Stimulated activated CD4-positive, alpha-beta T cell treated with anti-CD3 and anti-CD28 coated beads, Interleukin-1b, Interleukin-23, amount 100 ng/mL, for 4 hours (primary cell): ENCODE measurements around the gene CALD1.

Experiments
- DNase-seq, 2 donors: peaks; one replicate each; pipeline ENCODE4 v3.0.0-alpha.2; 2020; ENCODE audit warnings: low read depth in 2 of 2

The CALD1 gene

DNA sequence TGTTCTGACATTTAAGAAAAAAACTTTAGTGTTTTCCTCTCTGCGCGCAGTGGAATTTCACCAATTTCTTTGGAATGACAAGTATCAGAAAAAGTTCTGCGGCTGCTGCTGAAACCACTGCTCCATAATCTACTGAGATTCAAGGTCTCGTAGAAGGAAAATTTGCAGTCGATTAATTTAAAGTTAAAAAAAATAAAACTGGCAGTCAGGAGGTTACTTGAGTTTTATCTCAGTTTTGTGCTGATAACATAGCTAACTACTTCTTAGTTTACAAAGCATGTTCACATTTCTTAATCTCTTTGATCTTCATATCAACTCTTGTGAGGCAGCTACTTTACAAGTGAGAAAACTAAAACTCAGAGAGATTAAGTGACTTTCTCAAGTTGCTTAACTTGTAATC lies 18.2 kb upstream of the CALD1 start:
- no peak for DNase-seq

DNA sequence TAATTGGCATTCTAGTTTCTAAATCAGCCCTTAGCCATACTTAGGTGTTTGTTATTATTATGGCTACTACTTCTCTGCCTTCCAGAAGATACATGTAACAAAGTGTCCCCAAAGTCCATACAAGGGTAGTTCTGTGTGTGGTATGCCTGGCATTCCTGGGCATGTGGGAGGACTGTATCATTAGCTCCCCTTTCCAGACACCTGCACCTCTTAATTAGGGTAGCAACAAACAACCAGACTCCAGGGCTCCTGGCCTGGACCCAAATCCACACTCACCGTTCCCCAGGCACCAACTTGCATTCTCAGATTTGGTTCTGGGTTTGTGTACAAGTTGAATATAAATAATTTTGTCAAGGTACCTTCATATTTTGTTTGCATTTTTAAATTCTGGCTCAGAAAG lies 15.5 kb upstream of the CALD1 start:
- no peak for DNase-seq

DNA sequence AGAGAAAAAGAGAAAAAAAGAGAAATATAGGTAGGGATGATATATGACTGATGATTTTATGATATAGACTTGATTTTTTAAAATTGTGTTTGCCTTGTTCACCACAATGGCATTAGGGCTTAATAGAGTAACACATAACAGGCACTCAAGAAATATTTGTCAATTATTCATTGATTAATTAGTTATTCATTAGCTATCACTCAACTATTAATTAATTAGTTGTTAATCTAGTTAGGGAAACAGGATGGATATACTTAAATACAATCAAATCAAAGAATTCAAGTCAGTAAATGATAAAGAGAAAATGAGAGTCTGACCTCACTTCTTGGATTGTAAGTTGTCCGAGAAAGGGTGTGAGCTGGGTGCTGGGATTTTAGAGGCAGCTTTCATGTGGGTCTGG lies 15.1 kb upstream of the CALD1 start:
- DNase-seq, result no peak

DNA sequence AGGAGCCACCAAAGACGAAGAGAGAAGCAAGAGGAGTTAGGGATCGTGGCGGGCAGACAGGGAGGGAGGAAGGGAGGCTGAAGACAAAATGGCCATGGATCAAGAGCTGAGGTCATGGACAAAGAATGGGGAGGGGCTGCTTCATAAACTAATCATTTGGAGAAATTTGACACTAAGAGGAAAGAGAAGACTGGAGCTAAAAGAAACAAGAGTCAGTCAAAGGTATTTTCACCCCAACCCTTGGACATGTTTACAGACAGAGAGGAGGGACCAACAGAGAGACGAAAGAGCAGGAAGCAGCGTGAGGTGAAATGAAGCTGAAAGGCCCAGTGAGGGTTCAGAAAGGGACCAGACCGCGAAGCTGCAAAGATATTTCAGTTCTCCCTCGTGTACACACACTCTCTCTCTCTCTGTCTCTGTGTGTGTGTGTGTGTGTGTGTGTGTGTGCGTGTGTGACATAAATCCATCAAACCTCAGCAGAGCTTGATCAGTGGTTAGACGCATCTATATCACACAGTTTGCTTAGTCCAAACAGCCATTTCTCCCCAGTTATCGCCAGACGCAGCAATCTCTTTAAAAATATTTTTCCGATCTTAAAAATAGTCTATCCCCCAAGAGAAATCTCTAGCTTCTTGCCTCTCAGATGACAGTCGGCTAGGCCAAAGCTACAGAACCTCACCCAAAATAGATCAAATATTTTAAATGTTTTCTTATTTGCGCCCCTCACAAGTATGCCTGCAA lies 12.5 kb upstream of the CALD1 start:
- no peak for DNase-seq

DNA sequence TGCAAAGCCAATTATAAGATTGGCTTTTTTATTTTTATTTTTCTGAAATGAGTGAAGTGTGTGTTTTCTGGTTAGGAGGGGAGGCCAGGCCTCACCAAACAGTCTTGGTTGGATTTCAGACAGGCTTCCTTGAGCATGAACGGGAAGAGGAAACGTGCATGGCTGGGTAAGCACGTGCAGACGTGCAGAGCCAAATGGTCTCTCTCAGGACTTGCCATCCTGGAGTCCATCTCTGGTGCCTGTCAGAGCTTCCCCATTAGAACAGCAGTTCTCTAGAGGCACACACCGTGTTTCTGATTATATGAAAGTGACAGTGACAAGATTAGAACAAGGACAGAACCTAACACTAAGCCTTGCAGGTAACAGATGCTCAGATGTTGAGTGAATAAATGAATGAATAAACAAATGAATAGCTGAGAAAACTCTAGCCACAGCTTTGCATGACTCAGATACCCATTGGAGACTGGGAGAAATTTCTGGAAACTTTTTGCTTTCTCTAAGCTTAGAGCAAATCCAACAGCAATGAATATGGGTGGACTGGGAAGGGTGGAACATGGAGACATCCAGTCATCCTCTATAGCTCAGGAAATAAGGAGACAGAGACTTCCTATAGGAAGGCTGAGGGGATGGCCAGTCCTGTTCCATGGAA lies 11.8 kb upstream of the CALD1 start:
- DNase-seq, result no peak

DNA sequence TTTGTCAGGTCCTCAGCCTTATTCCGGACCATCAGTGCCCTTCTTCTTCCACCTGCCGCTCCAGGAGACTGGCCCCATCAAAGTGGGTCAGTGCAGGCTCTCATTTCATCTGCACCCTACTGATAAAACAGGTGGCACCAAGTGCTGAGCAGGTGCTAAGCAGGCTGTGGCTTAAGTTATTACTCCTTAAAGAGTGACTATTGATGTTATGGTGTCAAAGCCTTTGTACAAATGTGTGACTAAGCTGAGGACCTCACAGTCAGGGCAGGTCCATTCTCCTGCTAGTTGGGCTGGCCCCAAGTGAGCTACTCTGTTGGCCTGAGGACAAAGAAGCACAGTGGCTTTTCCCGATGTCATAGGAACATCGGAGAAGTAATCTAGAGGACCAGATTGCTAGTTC lies 11.2 kb upstream of the CALD1 start:
- DNase-seq, result no peak

DNA sequence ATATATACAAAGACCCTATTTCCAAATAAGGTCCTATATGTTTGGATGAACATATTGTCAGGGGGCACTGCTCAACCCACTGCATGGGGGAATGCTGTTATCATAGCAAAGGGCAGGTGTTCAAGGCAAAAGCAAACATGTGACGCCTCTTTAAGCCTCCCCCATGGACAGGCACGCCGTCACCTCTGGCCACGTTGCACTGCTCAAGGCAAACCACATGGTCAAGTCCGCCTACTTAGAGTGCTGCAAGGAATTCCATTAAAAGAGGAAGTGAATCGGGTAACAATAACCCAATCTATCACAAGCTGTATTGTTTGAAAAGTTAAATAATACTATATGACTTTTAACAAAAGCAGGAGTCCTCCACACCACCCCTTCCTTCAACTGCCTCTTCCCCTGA lies 8.8 kb upstream of the CALD1 start:
- no peak for DNase-seq

DNA sequence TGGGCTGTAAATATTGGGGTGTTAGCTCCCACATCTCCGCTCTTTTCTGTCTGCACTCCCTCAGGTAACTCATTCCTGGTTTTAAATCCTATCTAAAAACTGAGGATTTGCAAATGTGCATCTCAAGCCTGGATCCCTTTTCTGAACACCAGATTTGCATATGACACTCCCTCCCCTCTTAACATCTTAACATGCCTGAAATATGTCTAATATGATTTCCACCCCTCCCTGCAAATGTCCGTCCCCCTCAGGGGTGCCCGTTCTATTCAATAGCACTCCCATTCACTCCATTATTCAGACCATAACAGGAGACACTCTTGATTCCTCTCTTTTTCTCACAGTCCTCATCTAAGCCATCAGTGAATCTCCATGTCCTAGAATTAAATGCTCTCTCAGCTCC lies 8.3 kb upstream of the CALD1 start:
- no peak for DNase-seq

GRCh38 chr7:134771889-134772288 lies 7.5 kb upstream of the CALD1 start:
- DNase-seq, result no peak

DNA sequence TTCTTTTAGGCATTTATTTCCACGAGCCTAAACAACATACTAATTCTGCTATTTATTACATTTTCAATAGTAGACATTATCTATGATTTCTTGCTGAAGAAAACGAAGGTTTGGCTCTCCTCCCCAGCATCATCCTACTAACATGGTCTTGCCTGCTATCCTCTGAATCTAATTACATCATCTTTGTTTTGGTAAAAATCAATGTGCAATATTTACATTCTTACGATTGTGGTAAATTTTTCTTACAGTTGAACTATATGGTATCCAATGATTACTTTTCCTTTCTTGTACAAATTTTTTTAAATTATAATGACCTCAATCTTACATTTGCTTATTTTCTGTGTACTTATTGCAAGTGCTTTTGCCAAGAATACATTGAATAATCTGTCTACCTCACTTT lies 7.0 kb upstream of the CALD1 start:
- no peak for DNase-seq

DNA sequence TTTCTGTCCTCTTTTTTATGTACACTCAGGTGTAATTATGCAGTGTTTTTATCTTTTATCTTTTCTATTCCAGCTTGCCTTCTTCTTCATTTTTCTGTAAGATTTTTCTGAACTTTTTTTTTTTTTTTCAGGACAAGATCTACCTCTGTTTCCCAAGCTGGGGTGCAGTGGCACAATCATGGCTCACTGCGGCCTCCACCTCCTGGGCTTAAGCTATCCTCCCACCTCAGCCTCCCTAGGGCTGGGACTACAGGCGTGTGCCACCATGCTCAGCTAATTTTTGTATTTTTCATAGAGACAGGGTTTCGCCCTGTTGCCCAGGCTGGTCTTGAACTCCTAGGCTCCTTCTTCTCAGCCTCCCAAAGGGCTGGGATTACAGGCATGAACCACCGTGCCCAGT lies 6.3 kb upstream of the CALD1 start:
- DNase-seq, result no peak

- no peak for DNase-seq
Measured at GRCh38 chr7:134774119-134774518, 5.3 kb upstream of the CALD1 start.

DNA sequence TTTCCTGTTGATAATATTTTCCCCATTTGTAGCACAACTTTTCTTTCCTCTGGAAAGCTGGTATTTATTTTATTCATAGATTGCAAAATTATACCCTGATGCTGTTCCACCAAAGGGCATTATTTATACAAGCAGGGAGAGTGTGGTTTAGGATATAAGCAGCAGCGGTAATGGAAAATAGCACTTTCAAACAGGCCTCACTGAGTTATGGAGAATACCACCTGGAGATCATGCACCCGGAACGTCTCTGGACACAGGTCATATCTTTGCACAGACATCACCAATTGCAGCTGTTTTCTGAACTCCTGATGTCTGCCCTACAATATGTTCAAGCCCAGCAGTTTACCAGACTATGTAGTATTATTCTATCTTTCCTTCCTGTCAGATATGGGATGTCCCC lies 2.0 kb upstream of the CALD1 start:
- no peak for DNase-seq

GRCh38 chr7:134777908-134778580 lies 1.4 kb upstream of the CALD1 start:
- DNase-seq, result no peak

DNA sequence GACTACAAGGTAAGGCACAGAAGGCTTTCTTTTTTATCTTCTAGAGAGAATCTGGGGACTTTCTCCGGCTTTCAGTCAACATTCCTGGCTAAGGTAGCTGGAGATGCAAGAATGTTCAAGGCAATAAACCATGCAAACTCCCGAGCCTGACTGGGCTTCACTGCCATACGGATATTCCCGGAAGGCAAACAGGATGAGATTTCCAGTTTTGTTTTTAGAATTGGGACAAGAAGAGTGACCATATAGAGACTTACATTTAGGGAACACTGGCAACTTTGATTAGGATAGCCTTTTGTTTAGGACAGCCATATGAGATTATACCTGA lies 269 bp downstream of the CALD1 start:
- DNase-seq, result no peak

- no peak for DNase-seq
Measured at GRCh38 chr7:134780166-134780828, 863 bp downstream of the CALD1 start.

DNA sequence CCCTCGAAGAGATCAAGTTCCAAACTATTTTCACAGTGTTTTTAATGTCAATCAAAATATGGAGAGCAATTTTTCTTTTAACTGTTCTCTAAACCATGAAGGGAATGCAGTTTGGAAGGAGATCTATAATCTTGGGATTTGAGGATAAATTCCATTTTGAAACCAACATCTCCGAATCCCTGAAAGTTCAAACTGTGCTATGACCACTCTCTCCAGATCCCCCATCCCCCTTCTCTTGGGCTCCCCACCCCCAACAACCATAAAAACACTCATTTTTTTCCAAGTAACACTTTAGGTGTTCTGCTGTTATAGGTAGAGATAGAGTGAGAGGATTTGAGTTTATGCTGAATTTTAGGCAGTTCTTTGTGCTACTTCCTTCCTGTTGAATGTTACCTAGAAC lies 1.7 kb downstream of the CALD1 start:
- DNase-seq, result no peak

- no peak for DNase-seq
Measured at GRCh38 chr7:134782121-134782623, 2.7 kb downstream of the CALD1 start.

DNA sequence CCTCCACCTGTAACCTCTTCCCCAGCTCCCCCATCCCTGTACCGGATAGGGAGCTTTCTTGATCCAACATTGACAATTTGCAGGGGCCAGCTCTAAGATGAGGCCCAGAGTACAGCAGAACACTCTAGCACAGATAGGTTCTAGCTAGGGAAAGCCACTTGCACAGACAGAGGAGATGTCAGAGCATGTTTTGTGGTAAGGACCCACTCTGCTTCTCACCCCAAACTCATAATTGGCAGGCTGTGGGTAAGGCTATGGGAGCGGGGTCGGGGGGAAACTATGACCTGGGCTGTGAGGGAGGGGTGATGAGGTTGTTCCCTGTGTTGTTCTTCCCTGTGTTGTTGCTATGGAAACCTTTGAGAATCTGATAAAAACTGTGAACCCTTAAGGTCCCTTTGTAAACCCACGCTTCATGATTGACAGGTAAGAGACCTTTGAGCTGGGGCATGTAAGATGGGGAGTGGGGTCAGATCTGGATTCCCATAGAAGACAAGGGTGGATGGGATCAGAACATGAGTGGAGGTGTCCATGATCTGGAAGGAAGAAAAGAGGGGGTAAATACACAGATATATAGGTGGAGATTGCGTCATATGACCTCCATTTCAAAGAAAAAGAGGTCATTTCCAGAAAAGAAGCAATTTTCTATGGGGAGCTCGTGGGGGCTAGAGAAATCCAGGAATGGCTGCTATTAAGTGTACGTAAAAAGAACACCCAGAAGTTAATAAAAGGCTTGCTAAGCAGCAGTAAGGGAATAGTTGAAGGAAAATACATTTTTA lies 4.0 kb downstream of the CALD1 start:
- no peak for DNase-seq

DNA sequence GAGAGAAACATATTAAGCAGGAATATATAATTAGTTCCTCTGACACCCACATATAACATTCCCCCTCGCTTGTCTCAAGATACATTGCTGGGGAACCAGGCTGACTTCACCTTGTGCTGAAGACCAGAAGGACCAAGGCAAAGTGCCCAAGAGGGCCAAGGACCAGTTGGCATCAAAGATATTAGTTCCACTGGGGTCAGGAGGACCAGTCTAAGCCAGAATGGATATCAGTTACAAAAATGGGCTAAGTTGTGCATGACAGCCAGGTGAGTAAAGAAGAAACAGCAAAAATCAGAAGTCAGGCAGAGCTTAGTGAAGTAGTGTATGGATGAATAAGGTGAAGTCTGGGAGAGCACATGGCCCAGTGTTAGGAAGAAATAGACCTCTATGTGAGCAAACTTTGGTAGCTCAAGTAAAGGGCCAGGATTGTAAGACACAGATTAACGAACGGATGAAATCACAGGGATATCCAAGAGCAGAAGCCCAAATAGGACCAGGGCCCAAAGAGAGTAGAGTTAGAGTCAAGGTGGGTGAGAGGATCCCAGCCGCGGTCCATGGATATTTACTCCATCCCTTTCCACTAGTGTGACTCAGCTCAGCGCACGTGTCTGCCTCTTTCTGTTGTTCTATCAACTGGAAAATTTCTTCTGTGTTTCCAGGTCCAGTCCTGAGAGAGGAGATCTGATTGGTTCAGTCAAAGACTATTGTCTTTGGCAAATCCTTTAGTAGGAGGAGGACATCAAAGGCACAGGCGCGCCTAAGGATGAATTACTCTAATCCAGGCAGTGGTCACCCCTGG lies 5.0 kb downstream of the CALD1 start:
- no peak for DNase-seq

- DNase-seq, result no peak
Measured at GRCh38 chr7:134785842-134786241, 6.4 kb downstream of the CALD1 start.
